Measurements from ENCODE around the gene LRMDA.

LRMDA gene

DNA sequence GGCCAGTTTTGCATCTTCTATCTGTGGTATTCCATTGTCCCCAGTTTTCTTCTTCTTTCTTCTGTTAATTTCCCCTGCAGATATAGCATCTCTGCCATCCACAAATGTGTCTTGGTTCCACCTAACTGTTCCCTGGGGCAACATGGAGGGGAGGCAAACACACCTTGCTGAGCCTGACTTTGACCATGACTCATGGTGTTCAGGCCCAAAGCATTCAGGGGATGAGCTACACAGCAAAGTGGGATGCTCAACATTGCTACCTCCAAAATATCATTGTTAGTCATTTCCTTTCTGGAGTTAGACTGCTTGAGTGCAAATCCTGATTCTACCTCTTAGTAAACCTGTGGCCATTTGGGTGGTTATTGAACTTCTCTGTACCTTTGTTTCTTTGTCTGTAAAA is 542.7 kb downstream of the LRMDA start:
- DNase-seq: no peak

DNA sequence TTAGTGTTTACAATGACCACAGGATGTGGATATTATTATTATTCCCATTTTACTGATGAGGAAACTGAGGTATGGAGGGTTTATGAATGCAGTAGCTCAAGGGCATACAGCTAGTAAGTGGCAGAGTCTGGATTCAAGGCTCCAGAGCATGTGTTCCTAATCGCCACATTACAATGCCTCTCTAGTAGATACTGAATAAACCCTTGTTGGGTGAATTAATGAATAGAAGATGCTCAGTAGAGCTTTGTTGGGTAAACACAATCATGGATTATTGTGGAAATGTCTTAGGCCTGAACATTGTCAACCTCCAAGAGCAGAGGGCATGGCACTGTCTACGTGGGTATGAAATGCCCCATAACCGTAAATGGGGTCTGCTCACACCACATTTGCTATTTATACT is 545.3 kb downstream of the LRMDA start:
- no peak for DNase-seq

DNA sequence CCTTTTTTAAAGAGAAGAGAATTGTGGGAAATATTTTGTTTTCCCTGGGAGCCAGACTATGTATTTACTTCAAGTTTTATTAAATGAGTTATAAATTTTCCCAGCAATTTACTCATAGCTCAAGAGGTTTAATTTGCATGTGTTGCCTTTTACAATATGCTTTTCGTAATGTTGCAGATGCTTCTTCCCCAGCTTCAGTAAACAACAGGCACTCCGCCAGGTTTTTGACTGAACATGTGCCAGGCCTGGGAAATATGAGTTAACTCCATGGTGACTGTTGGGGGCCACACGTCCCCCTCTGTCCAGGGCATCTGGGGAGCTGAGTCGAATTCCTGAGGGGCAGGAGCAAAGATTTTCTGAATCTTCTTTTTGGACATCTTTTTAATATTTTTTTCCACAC is 545.7 kb downstream of the LRMDA start:
- DNase-seq: no peak

DNA sequence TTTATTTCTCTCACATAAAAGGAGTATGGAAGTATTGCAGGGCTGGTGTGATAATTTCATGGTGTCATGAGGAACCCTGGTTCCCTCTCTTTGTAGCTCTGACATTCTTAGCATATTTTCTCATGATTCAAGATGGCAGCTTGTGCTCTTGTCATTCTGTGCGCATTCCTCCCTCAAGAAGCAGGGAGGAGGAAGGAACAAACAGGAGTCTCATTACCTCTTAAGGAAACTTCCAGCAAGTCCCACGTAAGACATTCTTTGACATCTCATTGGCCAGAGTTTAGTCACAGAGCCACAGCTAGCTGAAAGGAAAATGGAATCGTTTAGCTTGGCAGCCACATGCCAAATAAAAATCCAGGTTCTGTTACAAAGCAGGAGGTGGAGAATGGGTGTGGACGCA is 546.8 kb downstream of the LRMDA start:
- no peak for DNase-seq

DNA sequence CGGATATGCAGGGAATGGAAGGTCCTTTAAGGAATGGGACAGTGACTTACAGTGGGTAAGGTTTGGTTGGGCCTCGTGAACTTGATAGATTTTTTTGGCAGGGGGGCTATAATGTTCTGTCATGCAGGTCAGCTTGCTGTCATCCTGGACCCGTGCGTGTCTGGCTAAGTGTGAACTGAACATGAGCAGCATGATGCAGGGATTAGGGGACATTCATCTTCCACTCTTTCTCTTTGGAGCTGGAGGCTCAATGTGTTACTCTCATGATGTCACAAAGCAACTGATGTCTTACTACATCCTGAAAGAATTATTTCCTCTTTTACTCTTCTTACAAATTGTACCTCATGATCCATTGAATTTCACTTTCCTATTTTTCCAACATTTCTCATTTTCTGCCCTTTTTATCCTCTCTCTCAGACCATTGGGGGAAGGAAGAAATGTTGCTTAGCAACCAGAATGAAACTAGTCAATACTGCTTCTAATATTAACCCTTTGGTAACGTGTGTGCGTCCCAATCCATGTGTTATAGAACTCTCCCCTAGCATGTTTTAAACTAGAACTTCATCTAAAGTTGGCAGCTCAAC is 549.1 kb downstream of the LRMDA start:
- DNase-seq: no peak

DNA sequence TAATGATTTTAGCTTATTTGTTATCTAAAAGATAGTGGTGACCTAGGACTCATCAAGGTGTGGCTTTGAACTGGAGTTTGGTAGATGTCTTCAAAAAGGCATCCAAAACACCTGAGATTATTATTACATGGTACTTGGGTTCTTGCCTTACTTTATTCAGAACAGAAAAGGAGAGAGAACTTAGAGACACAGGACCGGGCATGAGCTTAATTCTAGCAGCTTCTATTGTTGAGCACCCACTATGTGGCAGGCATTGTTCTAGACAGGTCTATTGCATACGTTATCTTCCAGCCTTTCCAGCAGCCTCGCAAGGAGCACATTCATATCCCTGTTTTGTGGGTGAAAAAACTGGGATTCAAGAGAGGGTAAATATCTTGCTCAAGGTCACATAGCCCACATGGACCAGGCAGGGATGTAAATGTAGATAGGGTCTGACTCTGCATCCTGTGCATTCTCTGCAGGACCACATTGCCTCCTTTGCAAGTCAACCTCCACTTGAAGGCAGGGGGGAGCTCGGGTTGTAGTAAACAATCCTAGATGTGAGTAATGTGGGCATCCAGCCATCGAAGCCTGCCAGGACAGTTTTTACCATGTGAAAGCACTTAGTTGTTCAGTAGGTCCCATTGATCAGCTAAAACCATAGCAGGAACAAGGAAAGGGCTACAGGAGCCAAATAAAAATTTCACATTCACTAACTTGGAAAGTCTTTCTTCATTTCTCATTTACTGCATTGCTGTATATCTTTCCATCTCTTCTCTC is 551.4 kb downstream of the LRMDA start:
- no peak for DNase-seq

DNA sequence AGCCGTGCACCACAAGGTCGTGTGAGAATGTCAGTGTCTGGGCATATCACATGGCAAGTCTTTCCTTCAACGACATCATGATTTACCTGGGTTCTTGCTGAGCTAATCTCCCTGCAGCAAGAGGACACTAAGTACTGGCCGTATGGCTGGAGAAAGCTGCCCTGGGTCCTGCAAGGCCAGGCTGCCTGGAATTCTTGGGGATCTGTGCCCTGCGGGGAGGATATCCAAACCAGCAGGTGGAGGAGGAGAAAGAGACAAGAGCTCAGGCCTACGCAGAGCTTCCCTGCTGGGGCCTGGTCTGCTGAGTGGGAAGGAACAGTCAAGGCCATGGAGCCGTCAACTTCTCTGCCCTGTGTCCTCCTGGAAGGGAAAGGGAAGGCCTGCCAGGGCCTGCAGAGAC is 552.6 kb downstream of the LRMDA start:
- no peak for DNase-seq

DNA sequence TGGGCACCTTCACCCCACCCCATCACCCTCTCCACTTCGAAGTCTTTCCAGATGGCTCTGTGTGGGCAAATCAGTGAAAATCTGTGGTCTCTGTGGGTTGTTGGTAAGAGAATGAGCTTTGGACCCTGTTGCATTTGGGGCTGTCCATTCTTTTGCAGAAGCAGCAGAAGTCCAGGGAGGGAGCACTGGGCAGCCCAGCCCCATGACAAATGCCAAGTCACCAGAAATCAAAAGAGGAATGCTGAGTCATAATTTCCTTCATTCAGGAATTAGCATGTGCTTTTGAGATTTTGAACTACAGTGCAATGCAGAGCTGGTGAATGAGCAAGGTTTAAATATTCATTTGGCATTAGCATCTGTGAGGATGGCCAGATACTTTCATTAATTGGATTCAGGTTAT is 556.2 kb downstream of the LRMDA start:
- no peak for DNase-seq

DNA sequence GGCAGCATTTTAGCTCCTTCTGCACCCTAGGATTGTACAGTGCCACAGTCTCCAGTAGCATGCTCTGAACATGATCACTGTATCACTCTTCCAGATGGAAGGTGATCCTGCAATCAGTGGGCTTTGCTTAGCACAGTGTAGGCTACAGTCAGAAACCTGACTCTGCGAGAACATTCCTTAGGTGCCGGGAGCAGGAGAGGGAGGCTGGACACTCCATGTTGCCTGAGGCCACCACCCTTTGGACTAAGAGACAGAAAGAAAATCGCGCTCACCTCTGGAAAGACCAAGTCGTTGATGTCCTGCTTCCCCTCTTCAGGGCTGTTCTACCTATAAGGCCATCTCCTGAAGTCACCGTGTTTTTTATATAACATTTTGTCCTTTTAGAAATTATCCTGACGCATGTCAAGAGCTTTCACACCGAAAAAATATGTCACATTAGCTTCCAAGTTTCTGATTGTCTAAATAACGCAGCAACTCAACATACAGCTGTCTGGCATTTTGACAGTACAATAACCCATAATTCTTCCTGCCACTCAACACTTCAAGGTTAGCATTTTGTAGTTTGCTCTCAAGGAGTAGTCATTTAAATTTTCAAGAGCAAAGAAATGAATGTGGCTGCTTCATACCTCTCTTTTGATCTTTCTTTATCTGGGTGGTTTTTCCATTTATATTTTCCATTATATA is 563.1 kb downstream of the LRMDA start:
- no peak for DNase-seq

DNA sequence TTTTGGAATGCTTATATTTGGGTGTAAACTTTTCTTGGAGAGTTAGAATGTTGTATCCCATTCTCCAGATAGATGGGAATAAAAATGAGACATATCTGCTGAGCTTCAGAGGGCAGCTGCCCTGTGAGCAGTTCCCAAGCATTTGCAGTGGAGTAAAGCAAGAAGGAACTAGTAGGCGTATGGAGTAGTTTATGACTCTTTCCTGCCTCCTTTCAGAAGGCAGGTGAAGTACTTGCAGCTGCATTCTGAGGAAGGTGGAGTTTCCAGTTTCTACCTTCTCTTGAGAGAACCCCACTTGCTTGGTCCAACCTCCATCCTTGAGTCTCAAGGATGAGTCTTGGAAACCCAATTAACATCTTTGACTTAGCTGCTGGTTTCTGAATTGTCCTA is 563.6 kb downstream of the LRMDA start:
- no peak for DNase-seq

DNA sequence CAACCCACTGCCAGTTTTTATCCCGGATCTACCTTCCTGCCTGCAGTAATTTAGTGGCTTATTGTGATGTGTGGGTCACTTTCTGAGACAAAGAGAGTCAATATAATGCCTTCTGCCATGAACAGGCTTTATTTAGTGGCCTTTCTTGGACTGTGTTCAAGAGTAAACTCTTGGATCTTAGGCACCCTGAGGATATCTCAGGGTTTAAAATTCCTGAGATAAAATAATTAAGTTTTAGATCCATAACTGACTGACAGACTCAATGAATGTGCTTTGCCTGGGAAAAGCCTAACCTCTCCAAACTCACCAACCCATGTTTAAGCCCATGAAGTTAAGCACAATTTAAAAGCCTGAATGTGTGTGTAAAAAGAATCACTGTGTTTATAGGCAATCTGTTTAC is 564.3 kb downstream of the LRMDA start:
- DNase-seq: no peak

DNA sequence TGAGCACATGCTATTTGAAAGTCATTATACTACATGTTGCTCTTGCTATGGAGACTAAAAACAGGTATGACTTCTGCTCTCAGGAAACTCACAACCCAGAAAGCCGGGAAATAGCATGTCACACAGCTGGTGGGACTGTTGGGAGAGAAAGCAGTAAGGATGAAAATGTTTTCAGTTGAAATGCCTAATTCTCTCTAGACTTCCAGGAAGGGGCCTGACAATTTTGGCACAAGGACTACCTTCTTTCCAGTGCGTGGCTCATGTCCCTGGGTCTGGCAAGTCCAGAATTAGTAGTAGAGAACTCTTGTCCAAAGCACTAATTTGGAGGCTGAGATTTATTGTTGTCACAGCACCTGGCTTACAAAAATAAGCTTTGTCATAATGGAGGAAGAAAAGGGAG is 567.6 kb downstream of the LRMDA start:
- no peak for DNase-seq

DNA sequence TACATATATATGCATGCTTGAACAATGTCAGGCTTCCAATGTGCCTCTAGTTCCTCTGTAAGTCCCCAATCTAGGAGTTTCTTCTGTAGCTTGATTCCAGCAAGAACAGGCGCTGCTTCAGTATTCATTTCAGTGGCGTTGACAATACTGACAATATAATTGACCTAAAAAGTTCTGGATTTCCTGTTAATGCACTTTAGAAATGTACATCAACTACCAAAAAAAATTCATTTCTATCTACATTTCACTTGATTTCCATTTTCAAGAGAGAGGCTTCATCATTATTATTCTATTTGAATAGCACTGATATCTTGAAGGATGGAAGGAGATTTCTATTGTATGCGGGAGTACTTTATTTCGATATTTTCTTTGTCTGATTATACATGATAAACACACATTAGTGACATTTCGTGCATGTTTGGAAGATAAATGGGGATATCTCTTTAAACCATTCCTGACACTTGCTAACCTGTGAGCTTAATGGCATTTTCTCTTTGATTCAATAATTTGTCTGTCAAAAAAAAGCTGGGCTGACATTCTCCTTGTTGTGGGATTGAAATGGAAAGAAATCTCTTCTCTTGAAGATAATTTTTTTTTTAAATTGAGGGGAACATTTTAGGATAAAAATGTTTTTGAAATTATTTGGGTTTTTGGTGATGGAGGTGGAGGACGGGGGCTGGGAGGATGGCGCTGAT is 568.2 kb downstream of the LRMDA start:
- no peak for DNase-seq

DNA sequence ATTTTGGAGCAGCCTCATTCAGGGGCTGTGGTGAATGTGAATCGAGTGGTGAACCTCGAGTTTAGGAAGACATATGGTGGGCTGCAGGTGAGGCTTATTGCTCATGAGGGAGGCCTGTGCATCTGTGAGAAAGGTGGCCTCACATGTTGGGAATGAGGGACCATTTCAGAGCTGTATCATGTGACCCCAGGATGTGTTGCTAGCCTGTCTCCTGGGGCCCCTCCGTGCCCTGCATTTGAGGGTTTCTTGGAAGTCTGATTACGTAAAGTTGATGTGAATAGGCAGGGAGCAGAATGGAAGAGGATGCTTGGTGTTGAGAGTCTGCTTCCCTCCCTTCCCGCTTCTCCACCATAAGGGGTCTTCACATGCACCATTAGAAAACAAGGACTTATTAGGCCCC is 569.1 kb downstream of the LRMDA start:
- DNase-seq: no peak

DNA sequence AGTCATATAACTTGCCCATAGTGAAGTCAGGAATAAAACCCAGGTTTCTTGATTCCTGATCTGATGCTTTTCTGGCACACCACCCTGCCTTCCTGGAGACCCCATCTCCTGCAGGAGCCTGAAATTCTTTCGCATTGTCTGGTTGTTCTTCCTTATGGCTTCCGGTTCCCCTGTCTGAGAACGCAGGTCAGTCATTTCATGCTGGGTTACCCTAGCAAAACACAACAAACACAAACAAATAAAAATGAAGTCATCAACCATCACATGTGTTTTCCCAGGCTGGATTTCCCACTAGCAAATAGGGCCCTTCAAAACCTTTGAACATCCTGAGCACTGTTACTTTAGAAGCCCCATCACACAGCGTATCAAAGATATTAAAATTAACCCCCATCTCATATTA is 569.6 kb downstream of the LRMDA start:
- DNase-seq: no peak

DNA sequence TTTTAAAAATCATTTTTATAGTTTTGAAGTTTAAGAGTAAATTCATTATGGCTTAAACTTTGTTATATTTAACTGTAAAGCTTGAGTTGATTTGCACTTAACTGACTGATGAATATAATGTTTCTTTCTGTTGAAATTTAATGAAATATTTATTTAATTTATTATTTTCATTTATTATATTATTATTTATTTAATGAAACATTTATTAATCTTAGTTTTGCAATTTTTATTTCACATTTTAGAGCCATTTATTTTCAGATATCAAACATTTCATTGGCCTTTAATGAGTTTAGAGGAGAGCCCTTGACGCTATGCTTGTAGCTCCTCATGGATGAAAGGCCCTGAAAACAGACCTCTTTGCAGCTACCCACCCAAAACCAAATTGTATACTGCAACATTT is 570.0 kb downstream of the LRMDA start:
- no peak for DNase-seq

DNA sequence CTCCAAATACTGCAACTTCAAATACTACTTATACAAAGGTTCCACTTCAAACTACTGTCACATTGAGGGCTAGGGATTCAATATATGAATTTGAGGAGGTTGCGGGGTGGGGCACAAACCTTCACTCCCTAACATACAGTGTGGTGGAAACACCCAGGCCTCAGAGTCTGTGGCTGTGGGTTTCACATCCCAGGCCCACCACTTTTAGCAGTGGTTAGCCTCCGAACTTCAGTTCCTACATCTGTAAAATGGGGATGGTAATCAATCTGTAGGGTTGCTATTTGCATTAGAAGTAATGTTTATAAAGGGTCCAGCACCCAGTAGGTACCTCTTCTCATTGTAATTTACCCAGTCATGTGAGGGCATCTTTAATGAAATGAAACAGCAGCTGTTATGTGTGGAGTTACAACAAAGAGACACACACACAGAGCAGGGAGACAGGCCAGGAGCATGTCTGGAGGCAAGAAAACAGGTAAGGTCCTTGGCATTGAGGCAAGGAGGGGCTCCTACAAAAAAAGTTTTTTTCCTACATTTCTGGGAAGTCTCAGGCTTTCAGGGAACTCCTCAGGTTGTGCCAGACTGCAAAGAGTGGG is 570.9 kb downstream of the LRMDA start:
- no peak for DNase-seq

DNA sequence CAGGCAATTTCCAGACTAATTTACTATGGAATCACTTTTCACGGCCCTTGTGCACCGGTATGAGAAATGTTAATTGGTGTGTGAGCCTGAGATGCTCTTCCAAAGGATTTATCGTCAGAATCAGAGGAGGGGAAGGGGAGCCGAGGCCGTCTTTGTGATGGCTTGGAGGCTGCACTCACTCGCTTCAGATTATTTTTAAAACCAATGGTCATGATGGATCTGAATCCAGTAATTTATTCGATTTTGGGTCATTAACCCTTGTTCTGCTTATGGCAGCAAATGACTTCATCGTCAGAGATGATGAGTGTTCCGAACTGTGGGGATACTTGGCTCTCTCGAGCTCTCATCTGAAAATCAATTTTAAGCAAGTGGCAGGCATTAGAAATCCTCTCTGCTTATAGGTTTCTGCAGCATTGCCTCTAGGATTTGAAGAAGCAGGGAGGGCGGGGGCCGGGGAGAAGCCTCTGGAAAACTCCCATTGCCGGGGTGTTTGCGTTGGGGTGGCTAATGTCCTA is 576.3 kb downstream of the LRMDA start:
- DNase-seq: no peak

DNA sequence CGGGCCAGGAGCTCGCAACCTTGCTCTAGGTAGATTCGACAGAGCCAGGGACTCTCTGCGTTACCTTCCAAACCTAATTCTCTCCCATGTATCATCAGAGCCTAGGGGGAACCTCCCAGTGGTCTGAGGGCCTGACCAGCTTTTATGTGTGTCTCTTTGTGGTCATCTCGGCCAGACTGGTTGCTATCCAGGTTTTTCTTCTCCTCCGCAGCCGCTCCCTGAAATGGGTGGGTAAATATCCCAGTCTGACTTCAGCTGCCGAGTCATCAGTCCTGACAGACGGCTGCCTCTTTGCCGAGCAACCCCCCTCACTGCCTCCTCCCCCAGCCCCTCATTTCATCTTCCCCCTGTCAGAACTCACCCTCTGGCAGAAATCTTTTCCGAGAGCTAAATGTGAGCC is 578.1 kb downstream of the LRMDA start:
- no peak for DNase-seq

DNA sequence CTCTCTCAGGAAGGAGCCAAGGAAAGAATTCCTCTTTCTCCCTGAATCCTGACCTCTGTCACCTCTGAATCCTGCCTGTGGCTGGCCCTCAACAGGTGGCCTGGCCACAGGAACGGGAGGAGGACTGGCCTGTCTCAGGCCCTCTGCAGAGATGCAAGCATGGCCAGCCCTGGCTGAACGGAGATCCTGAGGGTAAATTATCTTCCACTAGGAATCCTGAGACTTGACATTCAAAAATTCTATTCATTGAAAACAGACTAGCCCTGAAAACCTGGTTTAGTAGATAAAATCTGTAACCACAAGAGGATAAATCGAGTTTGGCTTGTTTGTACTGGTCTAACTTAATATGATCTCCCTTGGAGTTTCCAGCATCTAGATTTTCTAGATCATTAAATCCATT is 579.3 kb downstream of the LRMDA start:
- no peak for DNase-seq

DNA sequence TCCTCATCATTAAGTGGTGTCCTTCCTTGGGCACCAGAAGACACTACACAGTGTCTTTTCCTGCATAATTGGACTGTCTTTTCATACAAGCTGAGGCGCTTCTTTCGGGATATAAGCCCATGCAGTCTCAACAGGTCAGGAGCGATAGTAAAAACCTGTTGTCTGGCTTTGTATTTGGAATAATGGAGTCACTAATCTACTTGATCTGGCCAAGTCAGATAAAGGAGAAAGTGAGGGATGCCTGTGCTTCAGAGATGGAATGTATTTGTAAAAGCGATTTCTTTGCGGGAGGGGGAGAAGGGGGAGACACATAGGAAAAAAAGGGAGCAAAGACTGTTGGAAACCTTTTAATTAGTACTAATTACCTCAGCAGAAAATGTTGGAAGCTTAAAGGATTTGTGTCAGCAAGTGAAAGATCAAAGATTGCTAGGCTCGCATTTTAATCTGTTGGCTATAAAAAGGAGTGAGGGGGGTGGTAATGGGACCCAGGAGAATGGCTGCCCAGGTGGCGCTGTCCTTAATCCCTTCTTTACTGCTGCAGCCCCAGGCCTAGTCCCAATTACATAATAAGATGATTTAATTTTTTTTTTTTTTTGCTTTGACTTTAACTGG is 581.4 kb downstream of the LRMDA start:
- no peak for DNase-seq

DNA sequence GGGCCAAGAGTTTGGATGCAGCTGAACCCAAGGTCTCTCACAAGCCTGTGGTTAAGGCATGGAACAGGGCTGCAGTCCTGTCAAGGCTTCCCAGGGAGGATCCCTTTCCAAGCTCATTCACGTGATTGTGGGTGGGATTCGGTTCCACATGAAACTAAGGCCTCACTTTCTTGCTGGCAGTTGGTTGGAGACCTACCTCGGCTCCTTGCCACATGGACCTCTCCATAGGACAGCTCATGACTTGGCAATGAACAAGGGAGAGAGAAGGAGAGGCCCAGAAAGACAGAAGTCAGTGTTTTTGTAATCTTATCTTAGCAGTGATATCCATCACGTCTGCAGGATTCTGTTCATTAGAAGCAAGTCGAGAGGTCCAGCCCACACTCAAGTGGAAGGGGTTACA is 583.8 kb downstream of the LRMDA start:
- no peak for DNase-seq

All from DMS153 (cell line).